Heart left ventricle (tissue), 16 donors: Measurements from ENCODE around the gene GNG8. TPM values are rescaled to one million over a fixed set of nuclear protein-coding genes. Genes with fewer than 3 reads are reported as not detected.

Source experiments
- ATAC-seq, 4 donors: fragments of 200-7000 bp; cut with Tn5 transposase; one replicate each; pipeline ENCODE4 v1.9.1; 2020 to 2022; ENCODE audit warnings: moderate library complexity in 4 of 4, mild to moderate bottlenecking in 3 of 4, moderate number of reproducible peaks in 1 of 4
- DNase-seq, 5 donors: peaks; one replicate each; pipeline ENCODE4 v3.0.0-alpha.2; 2020
- H3K27ac ChIP-seq, 12 donors: fragments of 200-600 bp; sonication (generic) in 4 of 12; one replicate each; pipeline versions ENCODE4 v1.5.0 to v1.8.0; 2016 to 2022; ENCODE audit warnings: mild to moderate bottlenecking in 2 of 12
- H3K27me3 ChIP-seq, 9 donors: fragments of 200-600 bp; sonication (generic) in 2 of 9; one replicate each; pipeline versions ENCODE4 v1.5.1 to v1.8.0; 2016 to 2022; ENCODE audit warnings: mild to moderate bottlenecking in 3 of 9
- H3K36me3 ChIP-seq, 9 donors: fragments of 200-600 bp; sonication (generic) in 2 of 9; one replicate each; pipeline versions ENCODE4 v1.5.0 to v1.8.0; 2018 to 2022; ENCODE audit warnings: mild to moderate bottlenecking in 2 of 9
- H3K4me1 ChIP-seq, 12 donors: fragments of 200-600 bp; sonication (generic) in 4 of 12; one replicate each; pipeline versions ENCODE4 v1.5.0 to v1.8.0; 2016 to 2022; ENCODE audit warnings: mild to moderate bottlenecking in 3 of 12
- H3K4me3 ChIP-seq, 12 donors: fragments of 200-600 bp; sonication (generic) in 4 of 12; one replicate each; pipeline versions ENCODE4 v1.5.0 to v1.8.0; 2017 to 2022; ENCODE audit warnings: mild to moderate bottlenecking in 9 of 12, moderate library complexity in 4 of 12
- H3K9me3 ChIP-seq, 12 donors: fragments of 200-600 bp; sonication (generic) in 4 of 12; one replicate each; pipeline versions ENCODE4 v1.5.0 to v1.8.0; 2016 to 2022; ENCODE audit warnings: mild to moderate bottlenecking in 1 of 12
- CTCF ChIP-seq, 12 donors: fragments of 200-600 bp; sonication (generic) in 4 of 12; IDR thresholded peaks; one replicate each; pipeline versions ENCODE4 v1.5.0 to v1.8.0; 2018 to 2022; ENCODE audit warnings: antibody characterized with exemption in 12 of 12, mild to moderate bottlenecking in 5 of 12
- POLR2A ChIP-seq, 2 donors: fragments of 450-650 bp; IDR thresholded peaks; one replicate each; pipeline ENCODE4 v1.6.1; 2017; ENCODE audit warnings: antibody characterized with exemption in 2 of 2, mild to moderate bottlenecking in 2 of 2, moderate library complexity in 2 of 2
- WGBS, 4 donors: extraction: QIAGEN DNeasy Blood & Tissue Kit in 2 of 4; methylation state at CpG; one replicate each; pipeline versions ENCODE4 v1.1.5 to v1.1.7; 2013 to 2018; 5-methylcytosine and 5-hydroxymethylcytosine counted together
- intact Hi-C, 10 donors: fragments of 100-400 bp; cut with DNase I; formaldehyde crosslinking; loops; one replicate each; pipeline versions ENCODE4 v1.11.1 to v1.14.2; 2022
- polyA plus RNA-seq, 2 donors: library from polyadenylated mRNA; stranded (reverse); fragments of 200-250 nt; gene quantifications; one replicate each; pipeline ENCODE4 v1.2.3, GENCODE V29; 2013
- total RNA-seq, 9 donors: library from RNA; depleted of rRNA in 2 of 9; stranded (reverse); fragments of >200 nt in 2 of 9; fragmentation: NEBNext Ultra II Directional in 3 of 9; extraction: Animal tissue kit (Norgen Biotek cat#: 25700) in 3 of 9; gene quantifications; one replicate each; pipeline versions ENCODE4 v1.1.0 to v1.2.4, GENCODE V29; 2016 to 2023
- donor health status: ischemic (EF 13 %, LVEDD 7.1; RV severe dilation, severe dysfunction).
- donor health status: healthy with polysubstance abuse.
- donor health status: DM: no; HTN: yes; CAD: no.
- donor health status: DM: no; HTN: no; CAD: no.
- donor health status: ischemic (EF 25% LVEDD 6.9; RV normal size, moderate dysfunction).
- donor health status: ischemic (EF 25% LVEDD 5.7; RV mildly dilated, moderate dysfunction).
- donor health status: healthy.
- donor health status: DM: yes; HTN: yes; CAD: no.
- donor health status: ischemic (EF 35%, LVEDD 5.7; RV mildly dilated, moderate dysfunction).
- donor health status: nonischemic (EF 11% LVEDD 7.7; RV severe dilation, severe dysfunction).
- donor health status: DM: yes; HTN: yes; CAD: no.
- donor health status: PGD.
- donor health status: ischemic (EF 29% LVEDD 5.4; RV normal size, mild dysfunction).
- donor health status: nonischemic (EF 23%, LVEDD 6.1; RV moderate dilation, normal function).

GNG8 gene
- total and polyA plus RNA-seq, 11 donors: not detected

- peaks cover 0 to 62% (median 41%) of the 10 kb centered on the region in 12 donors for H3K4me1 ChIP-seq
- intact Hi-C loops: loop anchor here in 1 of 10 donors (10.0 kb wide), 1 partner anchor 241 kb away; no protein-coding TSS in a partner anchor
Measured at GRCh38 chr19:46603752-46604231, 32.2 kb downstream of the GNG8 start.

GRCh38 chr19:46603195-46603637 lies 32.8 kb downstream of the GNG8 start:
- WGBS, 4 donors: 26 to 34% (median 30%) methylated on average over 2 of the region's 2 CpGs
- no peaks in the 10 kb centered on the region for H3K27me3 ChIP-seq
- TF ChIP-seq POLR2A (IDR thresholded peaks at IDR 0.05): no peak
- peak overlapping the region; percentile 3 to 100 (median 100) for H3K4me3 ChIP-seq
- peaks cover 0 to 33% (median 27%) of the 10 kb centered on the region in 9 donors for H3K36me3 ChIP-seq
- H3K27ac ChIP-seq: peak overlapping the region in 11 of 12 donors; percentile 15 to 100 (median 97)
- no peak for ATAC-seq
- H3K9me3 ChIP-seq: peaks cover 0 to 12% (median 5%) of the 10 kb centered on the region in 12 donors
- intact Hi-C loops: loop anchor here in 1 of 10 donors (10.0 kb wide), 1 partner anchor 242 kb away; no protein-coding TSS in a partner anchor
- H3K4me1 ChIP-seq: peaks cover 0 to 62% (median 41%) of the 10 kb centered on the region in 12 donors
- DNase-seq: peak in 1 of 5 donors; percentile 20

More at GRCh38 chr19:46603752-46604231, 32.2 kb downstream of the GNG8 start:
- WGBS, 4 donors: 59 to 73% (median 60%) methylated on average over 7 to 9 of the region's 9 CpGs
- peak overlapping the region in 5 of 12 donors; percentile 86 to 100 (median 100) for H3K4me3 ChIP-seq
- no peak for ATAC-seq
- DNase-seq: peak in 1 of 5 donors; percentile 23
- no peaks in the 10 kb centered on the region for H3K27me3 ChIP-seq
- peak overlapping the region in 8 of 12 donors; percentile 10 to 99 (median 96) for H3K27ac ChIP-seq
- TF ChIP-seq POLR2A (IDR thresholded peaks at IDR 0.05): no peak
- no peak for TF ChIP-seq CTCF (IDR thresholded peaks at IDR 0.05)
- peaks cover 0 to 6% (median under 1%) of the 10 kb centered on the region in 12 donors for H3K9me3 ChIP-seq
- H3K36me3 ChIP-seq: peaks cover 0 to 39% (median 33%) of the 10 kb centered on the region in 9 donors

- ATAC-seq (no peak), DNase-seq (peak in 1 of 5 donors; percentile 22)
- Histone ChIP-seq H3K36me3 (peaks cover 0 to 27% (median 21%) of the 10 kb centered on the region in 9 donors), H3K4me1 (peaks cover 0 to 59% (median 41%) of the 10 kb centered on the region in 12 donors), H3K9me3 (peaks cover 0 to 17% (median 8%) of the 10 kb centered on the region in 12 donors), H3K27ac (peak overlapping the region in 11 of 12 donors; percentile 15 to 100 (median 97)), H3K27me3 (no peaks in the 10 kb centered on the region), H3K4me3 (peak overlapping the region; percentile 3 to 100 (median 100))
- TF ChIP-seq CTCF (IDR thresholded peaks at IDR 0.05) (no peak), POLR2A (IDR thresholded peaks at IDR 0.05) (no peak)
- 8 to 24% (median 16%) methylated on average over 15 to 23 of the region's 23 CpGs for WGBS, 4 donors
- intact Hi-C loops: loop anchor here in 1 of 10 donors (10.0 kb wide), 1 partner anchor 242 kb away; no protein-coding TSS in a partner anchor
Measured at GRCh38 chr19:46602392-46603194, 33.4 kb downstream of the GNG8 start.

GRCh38 chr19:46601318-46602224 lies 34.4 kb downstream of the GNG8 start, which contains the start of gene CALM3:
Gene CALM3 (plus strand): TSS chr19:46601330. CDS start chr19:46601435, 105 bp downstream.
- WGBS, 4 donors: 0 to 1% (median 1%) methylated on average over 31 to 51 of the region's 51 CpGs
- TF ChIP-seq POLR2A (IDR thresholded peaks at IDR 0.05): peak; percentile 53 to 90
- no peak for TF ChIP-seq CTCF (IDR thresholded peaks at IDR 0.05)
- intact Hi-C loops: loop anchor here in 1 of 10 donors (10.0 kb wide), 1 partner anchor 243 kb away; no protein-coding TSS in a partner anchor

More at GRCh38 chr19:46601318-46602224, 34.4 kb downstream of the GNG8 start, which contains the start of gene CALM3:
- Histone ChIP-seq H3K4me3 (peak within 1 kb of the TSS; percentile 86 to 100 (median 100)), H3K36me3 (peaks cover 0 to 17% (median 11%) of the 10 kb centered on the region in 9 donors), H3K4me1 (peaks cover 0 to 52% (median 41%) of the 10 kb centered on the region in 12 donors), H3K27me3 (no peaks in the 10 kb centered on the region), H3K27ac (peak within 1 kb of the TSS; percentile 92 to 100 (median 99)), H3K9me3 (peaks cover 0 to 17% (median 8%) of the 10 kb centered on the region in 12 donors)
- ATAC-seq (peak in 2 of 4 donors; percentile 4 to 5), DNase-seq (peak in 1 of 5 donors; percentile 40)
